A673 (cell line): ENCODE data around the gene ADGRG3. TPM values are rescaled to one million over a fixed set of nuclear protein-coding genes. Genes with fewer than 3 reads are reported as not detected.

Experiments used
- BruUV-seq: library from RNA; stranded (reverse); fragments of 400-500 nt; replicated peaks from 2 replicates; lab custom pipeline; 2021; lab: Mats Ljungman, UMichigan
- CTCF ChIA-PET: fragments of 300-600 bp; sonication (Branson Sonifier 250); formaldehyde crosslinking; loops from one replicate; lab custom pipeline; 2022; ENCODE audit warnings: antibody characterized with exemption; lab: Charles Lee
- POLR2A ChIA-PET: fragments of 300-600 bp; sonication (Branson Sonifier 250); formaldehyde crosslinking; loops from one replicate; lab custom pipeline; 2022; ENCODE audit warnings: antibody characterized with exemption; ENCODE audit not compliant: low non-redundant PET; lab: Charles Lee
- DNase-seq: peaks from one replicate; pipeline ENCODE4 v3.0.0-alpha.2; 2015; ENCODE audit warnings: low spot score
- H3K27ac ChIP-seq: fragments of 200-600 bp; sonication (generic); 2 replicates; pipeline ENCODE4 v1.5.1; 2016; ENCODE audit warnings: mixed run types, low read depth, mild to moderate bottlenecking, mixed read lengths, antibody characterized with exemption, low read length; ENCODE audit not compliant: poor library complexity, severe bottlenecking
- H3K27me3 ChIP-seq: fragments of 200-600 bp; sonication (generic); replicated peaks from 2 replicates; pipeline ENCODE4 v1.6.1; 2017; ENCODE audit warnings: mixed run types, low read depth, mild to moderate bottlenecking, mixed read lengths, antibody characterized with exemption, low read length; ENCODE audit not compliant: insufficient read depth, poor library complexity
- H3K36me3 ChIP-seq: fragments of 200-600 bp; sonication (generic); 2 replicates; pipeline ENCODE4 v1.6.1; 2016; ENCODE audit warnings: mixed run types, mild to moderate bottlenecking, mixed read lengths, antibody characterized with exemption, low read length; ENCODE audit not compliant: insufficient read depth, poor library complexity, severe bottlenecking
- H3K4me1 ChIP-seq: fragments of 200-600 bp; sonication (generic); 2 replicates; pipeline ENCODE4 v1.6.1; 2017; ENCODE audit warnings: mixed run types, mild to moderate bottlenecking, mixed read lengths, antibody characterized with exemption, low read length; ENCODE audit not compliant: insufficient read depth, poor library complexity, severe bottlenecking
- H3K4me3 ChIP-seq: fragments of 200-600 bp; sonication (generic); 2 replicates; pipeline ENCODE4 v1.5.1; 2016; ENCODE audit warnings: low read depth, mixed run types, mild to moderate bottlenecking, mixed read lengths, low read length; ENCODE audit not compliant: poor library complexity, severe bottlenecking
- H3K9me3 ChIP-seq: fragments of 200-600 bp; sonication (generic); 2 replicates; pipeline ENCODE4 v1.6.1; 2016; ENCODE audit warnings: mixed run types, low read depth, mild to moderate bottlenecking, mixed read lengths, antibody characterized with exemption, low read length; ENCODE audit not compliant: poor library complexity, severe bottlenecking
- CTCF ChIP-seq: fragments of 300-800, 200-600 bp; sonication (generic); conservative IDR thresholded peaks from 2 replicates; pipeline ENCODE4 v1.5.1; 2017; ENCODE audit warnings: low read depth, mild to moderate bottlenecking, antibody characterized with exemption, low read length, moderate library complexity, mixed read lengths
- EZH2 ChIP-seq: fragments of 200-600 bp; sonication (generic); IDR thresholded peaks from 2 replicates; pipeline ENCODE4 v1.6.1; 2017; ENCODE audit warnings: borderline replicate concordance, low read depth, mild to moderate bottlenecking, mixed read lengths, antibody characterized with exemption, low read length; ENCODE audit not compliant: poor library complexity, severe bottlenecking
- intact Hi-C: fragments of 100-400 bp; cut with micrococcal nuclease; formaldehyde crosslinking; loops from one replicate; pipeline ENCODE4 v1.10.0; 2022; ENCODE audit not compliant: unreplicated experiment
- total RNA-seq: library from RNA; stranded (reverse); gene quantifications from 2 replicates; pipeline ENCODE4 v1.2.3, GENCODE V29; 2021

Gene ADGRG3
- total RNA-seq, 1 experiment from 2014 or later = not detected

DNA sequence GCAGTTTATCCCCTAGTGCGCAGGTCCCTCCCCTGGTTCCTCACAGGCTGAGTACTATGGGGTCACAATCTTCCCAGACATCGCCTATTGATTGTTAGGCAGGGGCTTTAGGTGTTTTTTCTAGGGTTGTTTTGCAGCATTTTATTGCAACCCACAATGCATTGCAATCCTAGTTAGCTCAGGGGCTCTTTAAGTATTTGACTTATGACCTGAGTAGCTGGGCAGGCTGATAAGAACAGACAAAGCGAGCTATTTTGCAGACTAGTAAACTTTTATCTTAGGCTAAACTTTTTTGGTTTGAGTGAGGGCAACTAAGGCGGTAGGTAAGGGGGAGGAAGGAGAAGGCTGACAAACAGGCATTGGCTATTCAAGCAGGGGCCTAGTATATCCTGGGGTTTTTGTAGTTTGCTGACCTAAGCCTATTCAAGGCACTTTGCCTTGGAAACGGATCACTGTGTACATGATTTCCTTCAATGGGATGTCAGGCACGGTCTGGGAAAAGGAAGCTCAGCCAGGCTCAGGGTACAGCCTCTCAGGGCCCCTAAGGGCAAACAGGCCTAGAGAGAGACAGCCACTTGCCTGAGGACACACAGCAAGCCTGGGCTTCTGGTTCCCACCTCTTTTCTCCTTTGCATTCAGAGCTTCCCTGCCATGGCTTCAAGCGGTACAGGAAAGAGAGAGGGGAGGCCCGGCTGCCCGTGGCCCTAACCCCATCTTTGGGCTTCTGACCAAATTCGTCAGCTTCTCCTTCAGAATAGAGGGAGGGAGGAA lies 32.9 kb downstream of the ADGRG3 start:
- Histone ChIP-seq H3K4me3 (no peak overlapping the region), H3K9me3 (no peaks in the 10 kb centered on the region), H3K36me3 (no peaks in the 10 kb centered on the region), H3K27me3 (no peaks in the 10 kb centered on the region), H3K27ac (no peak overlapping the region), H3K4me1 (no peaks in the 10 kb centered on the region)
- BruUV-seq = no TSS peak
- TF ChIP-seq EZH2 = no peak
- no peak for TF ChIP-seq CTCF
- intact Hi-C loops = no loop called here
- DNase-seq = no peak
- ChIA-PET POLR2A (no interaction called here), CTCF (no interaction called here)

- no peak for TF ChIP-seq CTCF
- TF ChIP-seq EZH2 = no peak
- Histone ChIP-seq H3K4me1 (no peaks in the 10 kb centered on the region), H3K4me3 (no peak overlapping the region), H3K27me3 (no peaks in the 10 kb centered on the region), H3K9me3 (no peaks in the 10 kb centered on the region), H3K36me3 (no peaks in the 10 kb centered on the region), H3K27ac (no peak overlapping the region)
- ChIA-PET CTCF (no interaction called here), POLR2A (no interaction called here)
- DNase-seq = no peak
- intact Hi-C loops = no loop called here
- no TSS peak for BruUV-seq
These were observed 33.8 kb downstream of the ADGRG3 start for GRCh38 chr16:57701759-57702371.

GRCh38 chr16:57703416-57704010 lies 35.4 kb downstream of the ADGRG3 start:
- Histone ChIP-seq H3K36me3 (no peaks in the 10 kb centered on the region), H3K27ac (no peak overlapping the region), H3K4me3 (no peak overlapping the region), H3K9me3 (no peaks in the 10 kb centered on the region), H3K4me1 (no peaks in the 10 kb centered on the region), H3K27me3 (no peaks in the 10 kb centered on the region)
- no peak for DNase-seq
- intact Hi-C loops = no loop called here
- no peak for TF ChIP-seq EZH2
- no peak for TF ChIP-seq CTCF
- POLR2A ChIA-PET = no interaction called here
- BruUV-seq = no TSS peak
- CTCF ChIA-PET = no interaction called here
